Kidney (tissue), 14 donors: ENCODE measurements around the gene OR10A4. TPM values are rescaled to one million over a fixed set of nuclear protein-coding genes. Genes with fewer than 3 reads are reported as not detected.
"Not testable (repeated sequence)": the region's sequence is repeated elsewhere in the genome, so short reads cannot be mapped to it uniquely, and the experiment has no call there.

Experiments used
- DNase-seq, 5 donors: peaks; one replicate each; pipeline ENCODE4 v3.0.0-alpha.2; 2013 to 2020
- FAIRE-seq: peaks from 2 replicates; lab custom pipeline; 2012; peaks lifted over from hg19 to GRCh38; lab: Jason Lieb, UNC
- H3K27ac ChIP-seq, 2 donors: one replicate each; pipeline ENCODE4 v1.7.0; 2013; ENCODE audit warnings: low read depth in 2 of 2, low read length in 2 of 2, inconsistent platforms in 1 of 2
- H3K27me3 ChIP-seq: one replicate; pipeline ENCODE4 v1.7.1; 2013; ENCODE audit warnings: low read length, inconsistent platforms; ENCODE audit not compliant: control insufficient read depth, insufficient read depth
- H3K36me3 ChIP-seq, 3 donors: one replicate each; pipeline versions ENCODE4 v1.7.0 to v1.7.1; 2013; ENCODE audit warnings: low read length in 3 of 3, control low read depth in 1 of 3, inconsistent platforms in 1 of 3; ENCODE audit not compliant: insufficient read depth in 3 of 3, control insufficient read depth in 2 of 3
- H3K4me1 ChIP-seq, 3 donors: one replicate each; pipeline versions ENCODE4 v1.7.0 to v1.7.1; 2013; ENCODE audit warnings: low read length in 3 of 3, inconsistent platforms in 1 of 3, low read depth in 1 of 3; ENCODE audit not compliant: control insufficient read depth in 2 of 3, insufficient read depth in 2 of 3
- H3K4me3 ChIP-seq, 3 donors: one replicate each; pipeline versions ENCODE4 v1.7.0 to v1.8.1; 2013; ENCODE audit warnings: low read length in 3 of 3, control low read depth in 1 of 3, inconsistent platforms in 1 of 3
- H3K9ac ChIP-seq, 3 donors: one replicate each; pipeline versions ENCODE4 v1.7.0 to v1.7.1; 2013; ENCODE audit warnings: low read length in 3 of 3, control low read depth in 1 of 3, inconsistent platforms in 1 of 3
- H3K9me3 ChIP-seq, 3 donors: one replicate each; pipeline versions ENCODE4 v1.7.0 to v1.7.1; 2013; ENCODE audit warnings: low read length in 3 of 3, control low read depth in 1 of 3, inconsistent platforms in 1 of 3; ENCODE audit not compliant: control insufficient read depth in 2 of 3, insufficient read depth in 1 of 3
- CTCF ChIP-seq: IDR thresholded peaks from 3 replicates; pipeline ENCODE4 v1.5.1; 2012; ENCODE audit warnings: mild to moderate bottlenecking, moderate library complexity, borderline replicate concordance; ENCODE audit not compliant: insufficient read depth; ENCODE audit errors: extremely low read depth
- intact Hi-C: fragments of 100-400 bp; cut with DNase I; formaldehyde crosslinking; loops from one replicate; pipeline ENCODE4 v1.11.1; 2022
- polyA plus RNA-seq: library from polyadenylated mRNA; stranded (reverse); fragments of 350-450 nt; fragmentation: Illumina TruSeq; extraction: RNeasy Lipid Tissue Mini Kit (QIAGEN cat#74804); gene quantifications from one replicate; pipeline ENCODE4 v1.2.3, GENCODE V29; 2014; ENCODE audit warnings: low read depth, low replicate concordance; ENCODE audit not compliant: insufficient read depth
- total RNA-seq: library from RNA; stranded (reverse); fragmentation: NEBNext Ultra II Directional; extraction: Animal tissue kit (Norgen Biotek cat#: 25700); gene quantifications from one replicate; pipeline ENCODE4 v1.2.1, GENCODE V29; 2021
- donor health status: control.
- donor health status: control.
- donor health status: control.
- donor health status: control.
- donor health status: control.
- donor health status: DM: yes; HTN: yes; CAD: no.
- donor health status: Normal renal cell carcinoma (clear cell type).

Gene OR10A4
- total and polyA plus RNA-seq, 2 donors from 2014 or later = not detected

- no peaks in the 10 kb centered on the region for H3K9me3 ChIP-seq
- H3K4me3 ChIP-seq = no peak overlapping the region
- no peak overlapping the region for H3K27ac ChIP-seq
- no peaks in the 10 kb centered on the region for H3K27me3 ChIP-seq
- FAIRE-seq (no peak), DNase-seq (no peak)
- intact Hi-C loops = no loop called here
- no peak overlapping the region for H3K9ac ChIP-seq
- no peaks in the 10 kb centered on the region for H3K4me1 ChIP-seq
- no peak for TF ChIP-seq CTCF
- no peaks in the 10 kb centered on the region for H3K36me3 ChIP-seq
These were observed 5.1 kb upstream of the OR10A4 start for GRCh38 chr11:6871278-6871677.

- Histone ChIP-seq H3K9me3 (no peaks in the 10 kb centered on the region), H3K36me3 (no peaks in the 10 kb centered on the region), H3K9ac (no peak overlapping the region), H3K4me3 (no peak overlapping the region), H3K27me3 (no peaks in the 10 kb centered on the region), H3K27ac (no peak overlapping the region), H3K4me1 (no peaks in the 10 kb centered on the region)
- no peak for FAIRE-seq
- no peak for TF ChIP-seq CTCF
- no peak for DNase-seq
- intact Hi-C loops = no loop called here
These were observed 664 bp upstream of the OR10A4 start for GRCh38 chr11:6875761-6876160.

GRCh38 chr11:6876914-6877313 lies 489 bp downstream of the OR10A4 start:
- no peaks in the 10 kb centered on the region for H3K27me3 ChIP-seq
- TF ChIP-seq CTCF = no peak
- H3K4me3 ChIP-seq = no peak overlapping the region
- no peaks in the 10 kb centered on the region for H3K9me3 ChIP-seq
- no peaks in the 10 kb centered on the region for H3K4me1 ChIP-seq
- H3K9ac ChIP-seq = no peak overlapping the region
- DNase-seq (no peak), FAIRE-seq (no peak)
- intact Hi-C loops = no loop called here
- no peaks in the 10 kb centered on the region for H3K36me3 ChIP-seq
- no peak overlapping the region for H3K27ac ChIP-seq

- H3K9ac ChIP-seq = no peak overlapping the region
- no peak overlapping the region for H3K27ac ChIP-seq
- TF ChIP-seq CTCF = no peak
- no peak overlapping the region for H3K4me3 ChIP-seq
- FAIRE-seq (no peak), DNase-seq (no peak)
- H3K36me3 ChIP-seq = no peaks in the 10 kb centered on the region
- intact Hi-C loops = no loop called here
- H3K9me3 ChIP-seq = no peaks in the 10 kb centered on the region
- no peaks in the 10 kb centered on the region for H3K4me1 ChIP-seq
- H3K27me3 ChIP-seq = no peaks in the 10 kb centered on the region
These were observed 6.3 kb downstream of the OR10A4 start for GRCh38 chr11:6882751-6883150.

- DNase-seq, H3K9ac ChIP-seq, H3K9me3 ChIP-seq, H3K4me1 ChIP-seq, intact Hi-C loops, FAIRE-seq, H3K27me3 ChIP-seq, H3K4me3 ChIP-seq, H3K36me3 ChIP-seq, H3K27ac ChIP-seq: not testable (repeated sequence)
These were observed 11.3 kb downstream of the OR10A4 start for GRCh38 chr11:6887711-6888110.
